ENCODE data around the gene ADH1A.

- TF ChIP-seq, protein P1, sequence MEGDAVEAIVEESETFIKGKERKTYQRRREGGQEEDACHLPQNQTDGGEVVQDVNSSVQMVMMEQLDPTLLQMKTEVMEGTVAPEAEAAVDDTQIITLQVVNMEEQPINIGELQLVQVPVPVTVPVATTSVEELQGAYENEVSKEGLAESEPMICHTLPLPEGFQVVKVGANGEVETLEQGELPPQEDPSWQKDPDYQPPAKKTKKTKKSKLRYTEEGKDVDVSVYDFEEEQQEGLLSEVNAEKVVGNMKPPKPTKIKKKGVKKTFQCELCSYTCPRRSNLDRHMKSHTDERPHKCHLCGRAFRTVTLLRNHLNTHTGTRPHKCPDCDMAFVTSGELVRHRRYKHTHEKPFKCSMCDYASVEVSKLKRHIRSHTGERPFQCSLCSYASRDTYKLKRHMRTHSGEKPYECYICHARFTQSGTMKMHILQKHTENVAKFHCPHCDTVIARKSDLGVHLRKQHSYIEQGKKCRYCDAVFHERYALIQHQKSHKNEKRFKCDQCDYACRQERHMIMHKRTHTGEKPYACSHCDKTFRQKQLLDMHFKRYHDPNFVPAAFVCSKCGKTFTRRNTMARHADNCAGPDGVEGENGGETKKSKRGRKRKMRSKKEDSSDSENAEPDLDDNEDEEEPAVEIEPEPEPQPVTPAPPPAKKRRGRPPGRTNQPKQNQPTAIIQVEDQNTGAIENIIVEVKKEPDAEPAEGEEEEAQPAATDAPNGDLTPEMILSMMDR (IDR thresholded peaks at IDR 0.05; ENCODE audit: insufficient read depth, low read length), result no peak
- TF ChIP-seq POLR2AphosphoS5 (IDR thresholded peaks at IDR 0.05; ENCODE audit: low read depth) (no peak), REST (IDR thresholded peaks at IDR 0.05; ENCODE audit: insufficient replicate concordance, low read depth) (no peak)
These were observed 5.4 kb downstream of the ADH1A start for GRCh38 chr4:99285387-99285786.

Data from HL-60 (cell line).